Measurements from ENCODE around the gene RUNDC3A.
"Not testable (repeated sequence)": the region's sequence is repeated elsewhere in the genome, so short reads cannot be mapped to it uniquely, and the experiment has no call there.

RUNDC3A gene

DNA sequence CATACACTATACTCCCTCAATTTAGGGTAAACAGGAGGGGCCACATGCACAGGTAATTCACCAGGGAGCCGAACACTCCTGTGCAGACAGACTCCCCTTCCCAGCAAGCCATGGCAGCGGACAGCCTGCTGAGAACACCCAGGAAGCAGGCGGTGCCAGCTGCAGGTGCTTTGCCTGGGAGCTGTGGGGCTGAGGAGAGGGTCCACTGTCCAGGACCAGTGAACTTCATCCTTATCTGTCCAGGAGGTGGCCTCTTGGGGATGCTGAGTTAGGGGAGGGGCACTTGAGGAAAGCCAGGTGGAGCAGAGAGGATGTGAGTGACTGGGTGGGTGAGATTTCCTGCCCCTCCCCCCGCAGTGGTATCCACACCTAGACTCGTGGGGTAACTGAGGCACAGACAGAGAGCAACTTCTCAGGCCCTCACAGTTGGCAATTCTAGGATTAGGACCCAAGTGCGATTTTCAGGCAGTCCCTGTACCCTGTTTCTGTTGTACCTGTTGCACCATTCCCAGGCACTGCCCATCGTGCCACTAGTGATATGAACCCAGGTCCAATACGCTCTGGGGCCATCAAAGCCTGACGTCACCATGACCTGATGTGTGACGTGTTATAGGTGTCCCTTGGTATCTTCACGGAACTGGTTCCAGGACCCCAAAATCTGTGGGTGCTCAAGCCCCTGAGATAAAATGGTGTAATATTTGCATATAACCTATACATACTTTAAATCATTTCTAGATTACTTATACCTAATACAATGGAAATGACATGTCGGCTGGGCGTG lies 37.9 kb downstream of the RUNDC3A start:
- DNase-seq: no peak

DNA sequence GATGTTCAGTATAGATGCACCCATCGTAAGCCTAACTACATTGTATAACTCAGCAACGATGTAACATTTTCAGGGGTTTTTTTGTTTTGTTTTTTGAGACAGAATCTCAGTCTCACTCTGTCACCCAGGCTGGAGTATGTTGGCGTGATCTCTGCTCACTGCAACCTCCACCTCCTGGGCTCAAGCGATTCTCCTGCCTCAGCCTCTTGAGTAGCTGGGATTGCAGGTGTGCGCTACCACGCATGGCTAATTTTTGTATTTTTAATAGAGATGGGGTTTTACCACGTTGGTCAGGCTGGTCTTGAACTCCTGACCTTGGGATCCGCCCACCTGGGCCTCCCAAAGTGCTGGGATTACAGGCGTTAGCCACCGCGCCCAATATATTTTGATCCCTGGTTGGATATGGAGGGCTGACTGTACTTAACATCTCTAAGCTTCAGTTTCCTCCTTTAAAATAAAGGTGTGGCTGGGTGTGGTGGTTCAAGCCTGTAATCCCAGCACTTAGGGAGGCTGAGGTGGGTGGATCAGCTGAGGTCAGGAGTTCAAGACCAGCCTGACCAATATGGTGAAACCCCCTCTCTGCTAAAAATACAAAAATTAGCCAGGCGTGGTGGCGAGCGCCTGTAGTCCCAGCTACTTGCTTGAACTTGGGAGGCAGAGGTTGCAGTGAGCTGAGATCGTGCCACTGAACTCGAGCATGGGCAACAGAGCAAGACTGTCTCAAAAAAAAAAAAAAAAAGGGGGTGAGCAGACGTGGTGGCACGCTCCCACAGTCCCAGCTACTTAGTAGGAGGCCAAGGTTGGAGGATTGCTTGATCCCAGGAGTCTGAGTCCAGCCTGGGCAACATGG lies 39.0 kb downstream of the RUNDC3A start:
- not testable (repeated sequence) for DNase-seq

DNA sequence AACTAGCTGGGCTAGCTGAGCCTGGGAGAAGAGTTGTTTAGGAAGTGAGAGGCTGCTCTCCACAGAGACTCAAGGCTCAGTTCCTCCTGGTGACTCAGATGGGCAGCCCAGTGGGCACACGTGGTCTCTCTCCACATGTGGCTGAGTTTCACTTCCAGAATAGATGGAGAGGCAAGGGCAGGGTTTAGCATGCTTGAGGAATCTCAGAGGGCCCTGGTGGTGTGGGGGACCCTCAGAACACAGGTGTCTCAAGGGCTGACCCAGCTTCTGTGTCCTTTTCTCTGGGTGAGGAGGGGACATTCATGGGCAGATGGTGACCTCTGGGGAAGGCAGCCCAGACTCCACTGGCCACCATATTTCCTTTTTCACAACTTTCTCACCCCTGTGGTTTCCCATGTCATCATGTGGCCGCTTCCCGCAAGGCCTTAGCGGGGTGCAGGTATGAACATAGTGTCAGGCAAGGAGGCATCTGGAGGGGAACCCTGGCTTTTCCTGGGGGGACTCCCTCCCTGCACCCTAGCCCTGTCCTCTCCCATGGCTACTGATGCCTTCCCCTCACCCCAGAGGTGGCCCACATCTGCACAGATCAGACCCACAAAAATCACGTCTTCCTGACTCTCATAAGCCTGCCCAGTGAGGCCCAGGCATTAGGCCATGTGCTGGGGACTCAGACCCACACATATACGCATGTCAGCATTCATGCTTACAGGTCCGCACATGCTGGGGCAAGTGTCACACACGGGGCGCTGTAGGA lies 40.0 kb downstream of the RUNDC3A start:
- DNase-seq: peak; percentile 76

DNA sequence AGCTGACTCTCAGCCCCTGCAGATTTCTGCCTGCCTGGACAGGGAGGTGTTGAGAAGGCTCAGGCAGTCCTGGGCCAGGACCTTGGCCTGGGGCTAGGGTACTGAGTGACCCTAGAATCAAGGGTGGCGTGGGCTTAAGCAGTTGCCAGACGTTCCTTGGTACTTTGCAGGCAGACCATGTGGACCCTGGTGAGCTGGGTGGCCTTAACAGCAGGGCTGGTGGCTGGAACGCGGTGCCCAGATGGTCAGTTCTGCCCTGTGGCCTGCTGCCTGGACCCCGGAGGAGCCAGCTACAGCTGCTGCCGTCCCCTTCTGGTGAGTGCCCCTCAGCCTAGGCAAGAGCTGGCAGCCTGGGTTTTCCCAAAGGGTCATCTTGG lies 40.6 kb downstream of the RUNDC3A start:
- no peak for DNase-seq

- no peak for DNase-seq
Observed at GRCh38 chr17:44349553-44350070, 41.2 kb downstream of the RUNDC3A start.

DNA sequence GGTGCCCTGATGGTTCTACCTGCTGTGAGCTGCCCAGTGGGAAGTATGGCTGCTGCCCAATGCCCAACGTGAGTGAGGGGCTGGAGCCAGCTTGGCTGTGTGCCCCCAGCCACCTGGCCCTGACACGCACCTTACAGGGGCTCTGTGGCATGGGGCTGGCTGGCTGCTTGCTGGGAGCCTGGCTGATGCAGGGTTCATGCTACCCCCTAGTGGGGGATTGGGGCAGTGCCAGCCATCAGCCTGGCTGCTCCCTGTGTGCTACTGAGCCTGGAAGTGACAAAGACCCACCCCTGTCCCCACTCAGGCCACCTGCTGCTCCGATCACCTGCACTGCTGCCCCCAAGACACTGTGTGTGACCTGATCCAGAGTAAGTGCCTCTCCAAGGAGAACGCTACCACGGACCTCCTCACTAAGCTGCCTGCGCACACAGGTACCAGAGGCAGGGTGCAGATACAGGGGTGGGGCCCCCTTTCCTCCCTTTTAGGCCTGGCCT lies 42.4 kb downstream of the RUNDC3A start:
- DNase-seq: peak; percentile 2

GRCh38 chr17:44351464-44351863 lies 43.1 kb downstream of the RUNDC3A start:
- no peak for DNase-seq

- no peak for DNase-seq
Observed at GRCh38 chr17:44351961-44352827, 43.8 kb downstream of the RUNDC3A start.

GRCh38 chr17:44352828-44353671 lies 44.6 kb downstream of the RUNDC3A start:
- no peak for DNase-seq

- no peak for DNase-seq
Observed at GRCh38 chr17:44353672-44354331, 45.4 kb downstream of the RUNDC3A start.

GRCh38 chr17:44354582-44355561 lies 46.5 kb downstream of the RUNDC3A start:
- no peak for DNase-seq

GRCh38 chr17:44355642-44356099 lies 47.3 kb downstream of the RUNDC3A start:
- DNase-seq: no peak

GRCh38 chr17:44356241-44356640 lies 47.8 kb downstream of the RUNDC3A start:
- no peak for DNase-seq

- no peak for DNase-seq
Observed at GRCh38 chr17:44358066-44358465, 49.7 kb downstream of the RUNDC3A start.

GRCh38 chr17:44359006-44359405 lies 50.6 kb downstream of the RUNDC3A start:
- DNase-seq: no peak

DNA sequence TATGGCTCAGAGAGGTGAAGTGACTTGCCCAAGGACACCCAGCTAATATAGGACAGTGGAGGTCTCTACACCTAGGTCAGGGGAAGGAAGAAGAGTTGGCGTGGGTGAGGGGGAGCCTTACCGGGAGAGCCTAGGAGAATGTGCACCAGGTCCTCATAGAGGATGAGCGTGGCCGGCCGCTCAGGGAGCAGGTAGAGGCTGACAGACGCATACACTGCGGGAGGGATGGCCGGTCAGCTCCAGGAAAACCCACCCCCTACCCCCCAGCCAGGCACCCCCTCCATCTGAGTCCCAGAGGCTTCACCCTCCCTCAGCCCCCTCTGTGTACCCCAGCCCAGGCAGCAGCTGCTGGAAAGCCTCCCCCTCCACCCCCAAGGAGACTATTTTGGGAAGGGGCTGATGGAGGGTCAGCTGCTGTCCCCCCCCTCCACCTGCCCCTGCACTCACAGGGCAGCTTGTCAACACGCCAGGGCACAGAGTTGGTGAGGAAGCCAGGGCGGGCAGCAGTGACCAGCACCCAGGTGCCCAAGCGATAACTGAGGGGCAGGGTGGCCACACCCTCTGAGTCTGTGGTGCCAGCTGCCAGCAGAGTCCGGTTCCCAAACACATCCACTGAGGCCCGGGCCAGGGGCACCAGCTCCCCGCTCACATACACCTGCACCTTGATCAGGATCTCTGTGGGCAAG lies 51.2 kb downstream of the RUNDC3A start:
- DNase-seq: no peak

DNA sequence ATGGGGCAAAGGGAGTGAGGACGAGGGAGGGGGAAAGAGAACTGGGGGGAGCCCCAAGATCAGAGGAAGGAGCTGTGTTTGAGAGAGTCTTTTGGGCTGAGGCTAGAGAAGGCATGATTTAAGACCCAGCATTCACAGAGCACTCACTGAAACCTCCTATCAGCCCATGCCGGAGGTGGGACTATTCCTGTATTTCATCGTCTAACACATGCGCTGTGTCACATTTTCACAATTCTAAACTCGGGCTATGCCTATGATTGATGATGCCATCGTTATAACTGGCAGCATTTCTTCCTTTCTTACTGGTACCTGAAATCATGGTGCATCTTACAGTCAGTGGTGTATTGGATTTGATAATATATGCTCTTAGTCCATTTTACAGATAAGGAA lies 51.7 kb downstream of the RUNDC3A start:
- no peak for DNase-seq

- DNase-seq: no peak
Observed at GRCh38 chr17:44360826-44361225, 52.4 kb downstream of the RUNDC3A start.
